ENCODE results near the gene CRIM1. TPM values are rescaled to one million over a fixed set of nuclear protein-coding genes. Genes with fewer than 3 reads are reported as not detected.
A peak's percentile ranks its signal among the peaks of the same experiment; 100 is the strongest.

The CRIM1 gene
- total RNA-seq, 1 donor = 100 TPM

DNA sequence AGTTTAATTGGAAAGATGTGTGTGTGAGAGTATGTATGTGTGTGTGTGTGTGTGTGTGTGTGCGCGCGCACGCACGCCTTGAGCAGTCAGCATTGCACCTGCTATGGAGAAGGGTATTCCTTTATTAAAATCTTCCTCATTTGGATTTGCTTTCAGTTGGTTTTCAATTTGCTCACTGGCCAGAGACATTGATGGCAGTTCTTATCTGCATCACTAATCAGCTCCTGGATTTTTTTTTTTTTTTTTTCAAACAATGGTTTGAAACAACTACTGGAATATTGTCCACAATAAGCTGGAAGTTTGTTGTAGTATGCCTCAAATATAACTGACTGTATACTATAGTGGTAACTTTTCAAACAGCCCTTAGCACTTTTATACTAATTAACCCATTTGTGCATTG is 194.4 kb downstream of the CRIM1 start:
- H3K4me3 ChIP-seq (ENCODE audit: low read depth, low read length) = no peak overlapping the region
- no peak for DNase-seq (ENCODE audit: low read depth)
- TF ChIP-seq, protein P1, sequence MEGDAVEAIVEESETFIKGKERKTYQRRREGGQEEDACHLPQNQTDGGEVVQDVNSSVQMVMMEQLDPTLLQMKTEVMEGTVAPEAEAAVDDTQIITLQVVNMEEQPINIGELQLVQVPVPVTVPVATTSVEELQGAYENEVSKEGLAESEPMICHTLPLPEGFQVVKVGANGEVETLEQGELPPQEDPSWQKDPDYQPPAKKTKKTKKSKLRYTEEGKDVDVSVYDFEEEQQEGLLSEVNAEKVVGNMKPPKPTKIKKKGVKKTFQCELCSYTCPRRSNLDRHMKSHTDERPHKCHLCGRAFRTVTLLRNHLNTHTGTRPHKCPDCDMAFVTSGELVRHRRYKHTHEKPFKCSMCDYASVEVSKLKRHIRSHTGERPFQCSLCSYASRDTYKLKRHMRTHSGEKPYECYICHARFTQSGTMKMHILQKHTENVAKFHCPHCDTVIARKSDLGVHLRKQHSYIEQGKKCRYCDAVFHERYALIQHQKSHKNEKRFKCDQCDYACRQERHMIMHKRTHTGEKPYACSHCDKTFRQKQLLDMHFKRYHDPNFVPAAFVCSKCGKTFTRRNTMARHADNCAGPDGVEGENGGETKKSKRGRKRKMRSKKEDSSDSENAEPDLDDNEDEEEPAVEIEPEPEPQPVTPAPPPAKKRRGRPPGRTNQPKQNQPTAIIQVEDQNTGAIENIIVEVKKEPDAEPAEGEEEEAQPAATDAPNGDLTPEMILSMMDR (IDR thresholded peaks at IDR 0.05; ENCODE audit: insufficient read depth, low read length) = no peak

DNA sequence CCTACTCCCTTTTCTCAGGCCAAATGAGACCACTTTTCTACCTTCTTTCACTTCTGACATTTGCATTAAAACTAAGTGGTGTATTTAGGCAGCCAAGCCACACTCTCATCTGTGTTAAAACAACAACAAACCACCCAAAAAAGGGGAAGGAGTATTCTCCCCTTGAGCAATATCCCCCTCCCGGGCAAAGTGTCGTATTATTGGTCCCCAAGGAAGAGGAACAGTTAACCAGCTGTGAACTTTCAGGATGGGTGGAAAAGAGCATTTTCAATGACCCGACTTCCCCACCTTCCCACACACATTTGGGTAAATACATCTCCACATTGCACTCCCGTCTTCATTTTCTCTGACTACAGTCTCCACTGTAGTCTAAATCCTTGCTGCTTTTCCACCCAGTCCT is 198.1 kb downstream of the CRIM1 start:
- TF ChIP-seq, protein P1 (IDR thresholded peaks at IDR 0.05; ENCODE audit: insufficient read depth, low read length) = no peak
- no peak overlapping the region for H3K4me3 ChIP-seq (ENCODE audit: low read depth, low read length)
- DNase-seq (ENCODE audit: low read depth) = no peak

DNA sequence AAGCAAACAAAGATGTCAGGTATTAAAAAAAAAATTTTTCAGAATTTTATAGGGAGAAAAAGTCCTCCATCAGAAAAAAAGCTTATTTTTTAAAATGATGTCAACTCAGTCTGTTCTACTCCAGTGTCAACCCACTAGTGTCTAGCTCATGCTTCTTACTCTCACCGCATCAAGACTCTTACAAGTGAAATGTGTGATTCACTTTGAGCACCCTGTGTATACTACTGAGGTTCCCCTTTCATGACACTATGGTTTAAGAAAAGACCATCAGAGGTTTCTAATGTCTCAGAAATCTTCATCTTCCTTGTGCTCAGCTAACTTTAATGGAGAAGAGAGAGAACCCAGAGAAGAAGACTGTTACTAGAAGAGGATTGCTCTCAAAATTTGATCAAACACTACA is 199.0 kb downstream of the CRIM1 start:
- no peak for DNase-seq (ENCODE audit: low read depth)

DNA sequence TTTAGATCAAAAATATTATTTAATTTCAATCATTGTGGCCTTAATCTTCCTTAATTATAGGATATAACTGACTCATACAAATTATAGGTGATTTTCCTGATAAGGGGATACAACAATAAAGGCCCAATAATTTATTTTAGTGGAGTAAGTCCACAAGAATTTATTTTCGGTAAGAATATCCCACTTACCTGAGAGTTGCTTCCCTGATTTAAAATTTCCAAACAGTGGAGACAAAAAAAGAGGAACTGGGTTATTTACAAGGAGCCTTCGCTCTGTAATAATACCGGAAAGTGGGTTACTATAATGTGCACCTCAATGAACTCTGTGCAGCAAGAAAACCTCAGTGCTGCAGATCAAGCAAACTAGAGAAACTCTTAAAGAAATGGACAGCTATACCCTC is 200.2 kb downstream of the CRIM1 start:
- TF ChIP-seq, protein P1 (IDR thresholded peaks at IDR 0.05; ENCODE audit: insufficient read depth, low read length) = no peak
- no peak overlapping the region for H3K4me3 ChIP-seq (ENCODE audit: low read depth, low read length)
- no peak for DNase-seq (ENCODE audit: low read depth)

More for the DNA sequence above, 199.0 kb downstream of the CRIM1 start:
- TF ChIP-seq, protein P1 (IDR thresholded peaks at IDR 0.05; ENCODE audit: insufficient read depth, low read length) = no peak
- H3K4me3 ChIP-seq (ENCODE audit: low read depth, low read length) = no peak overlapping the region

DNA sequence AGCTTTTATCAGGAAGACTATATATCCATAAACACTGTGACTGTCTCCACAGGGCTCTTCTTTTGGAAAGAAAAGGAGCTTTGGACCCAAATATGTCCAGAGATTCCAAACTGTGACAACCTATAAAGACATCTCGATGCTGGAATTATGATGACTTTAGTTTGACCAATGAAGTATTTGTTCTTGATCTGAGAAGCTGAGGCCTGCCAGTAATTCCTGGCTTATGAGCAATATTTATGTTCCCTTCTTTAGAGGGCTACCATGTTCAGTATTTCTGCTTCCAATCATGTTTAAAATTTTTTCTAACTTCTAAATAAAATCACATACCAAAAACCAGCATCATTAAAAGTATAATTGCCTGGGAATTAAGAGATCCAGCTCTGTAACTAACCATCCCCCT is 201.3 kb downstream of the CRIM1 start:
- TF ChIP-seq, protein P1 (IDR thresholded peaks at IDR 0.05; ENCODE audit: insufficient read depth, low read length) = no peak

DNA sequence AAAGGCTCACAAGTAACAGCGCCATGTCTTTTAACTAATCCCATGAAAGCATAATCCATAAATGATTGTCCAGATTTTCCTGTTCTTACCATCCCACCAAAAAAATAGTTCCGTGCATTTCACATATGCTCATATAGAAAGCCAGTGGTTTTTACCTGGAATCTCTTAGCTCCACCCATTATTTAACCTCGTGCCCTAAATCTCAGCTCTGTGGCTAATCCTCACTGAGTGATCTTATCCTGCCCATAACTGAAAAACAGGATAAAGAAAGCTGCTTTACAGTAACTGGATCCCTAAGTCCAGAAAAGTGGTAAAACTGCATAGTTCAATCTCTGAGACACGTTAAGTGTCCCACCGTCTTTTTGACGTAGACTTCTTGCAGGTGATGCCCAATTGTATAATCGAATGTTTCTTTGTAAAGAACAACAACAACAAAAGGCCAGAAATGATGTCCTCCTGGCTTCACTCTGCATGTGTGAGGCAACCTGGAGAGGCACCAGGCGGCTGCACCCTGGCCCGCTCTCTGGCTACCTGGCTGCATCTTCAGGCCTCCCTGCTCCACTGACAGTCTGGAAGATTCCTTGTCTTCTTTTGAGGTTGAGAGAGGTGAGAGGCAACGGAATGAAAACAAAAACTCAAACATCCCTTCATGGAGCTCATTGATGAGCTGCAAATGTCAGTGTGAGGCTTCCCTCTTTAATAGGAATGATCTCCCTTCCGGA is 203.8 kb downstream of the CRIM1 start:
- TF ChIP-seq, protein P1 (IDR thresholded peaks at IDR 0.05; ENCODE audit: insufficient read depth, low read length) = no peak
- H3K4me3 ChIP-seq (ENCODE audit: low read depth, low read length) = no peak overlapping the region
- no peak for DNase-seq (ENCODE audit: low read depth)

More for the DNA sequence above, 201.3 kb downstream of the CRIM1 start:
- DNase-seq (ENCODE audit: low read depth) = peak; percentile 53
- H3K4me3 ChIP-seq (ENCODE audit: low read depth, low read length) = no peak overlapping the region

DNA sequence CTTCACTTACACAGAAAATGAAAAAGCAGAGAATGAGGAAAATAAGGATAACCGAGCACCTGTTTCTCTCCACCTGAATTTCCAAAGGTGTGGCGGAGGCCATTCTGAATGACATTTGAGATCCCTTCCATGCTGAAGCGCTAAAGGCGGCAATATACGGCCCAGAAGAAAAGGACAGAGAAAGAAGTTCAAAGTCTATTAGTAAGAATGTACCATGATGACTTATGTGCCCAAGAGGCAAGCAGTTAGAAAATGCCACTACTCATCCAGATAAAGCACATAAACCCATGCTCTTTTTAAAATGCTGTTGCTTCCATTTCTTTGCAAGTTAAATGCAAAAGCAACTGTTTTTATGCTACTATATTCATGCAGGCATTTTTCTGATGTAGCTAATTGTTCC is 205.1 kb downstream of the CRIM1 start:
- no peak for DNase-seq (ENCODE audit: low read depth)
- TF ChIP-seq, protein P1 (IDR thresholded peaks at IDR 0.05; ENCODE audit: insufficient read depth, low read length) = no peak
- no peak overlapping the region for H3K4me3 ChIP-seq (ENCODE audit: low read depth, low read length)

All from fibroblast of the aortic adventitia (primary cell).